Measurements from ENCODE around the gene METAP1. TPM values are rescaled to one million over a fixed set of nuclear protein-coding genes. Genes with fewer than 3 reads are reported as not detected.
"Not testable (repeated sequence)": the region's sequence is repeated elsewhere in the genome, so short reads cannot be mapped to it uniquely, and the experiment has no call there.

The METAP1 gene
- total RNA-seq, 1 experiment from 2014 or later = 56.6 TPM

- no peaks in the 10 kb centered on the region for H3K9me3 ChIP-seq
- H3K27me3 ChIP-seq = no peaks in the 10 kb centered on the region
- no peak for DNase-seq
- H3K36me3 ChIP-seq = no peaks in the 10 kb centered on the region; the same call in none of the 2 replicates
- no peak overlapping the region for H3K4me3 ChIP-seq
Observed at GRCh38 chr4:99027304-99027703, 31.8 kb downstream of the METAP1 start.

DNA sequence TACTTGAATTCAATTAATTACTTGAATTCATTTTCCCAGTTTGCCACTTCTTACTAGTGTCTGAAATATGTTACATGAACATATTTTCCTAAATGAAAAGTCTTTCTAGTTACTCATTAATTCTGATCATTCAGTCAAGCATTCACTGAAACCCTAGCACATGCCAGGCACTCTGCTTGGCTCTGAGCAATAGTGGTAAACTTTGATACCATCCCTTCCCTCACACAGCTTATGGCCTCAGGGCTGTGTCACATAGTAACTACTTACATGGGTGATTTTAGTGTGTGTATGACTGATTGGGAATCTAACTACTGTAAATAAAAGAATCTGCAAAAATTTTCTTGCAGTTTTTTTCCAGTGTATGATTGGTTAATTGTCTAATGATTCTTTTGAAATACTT lies 32.7 kb downstream of the METAP1 start:
- Histone ChIP-seq H3K4me3 (no peak overlapping the region), H3K36me3 (no peaks in the 10 kb centered on the region; the same call in none of the 2 replicates), H3K9me3 (no peaks in the 10 kb centered on the region), H3K27me3 (no peaks in the 10 kb centered on the region)
- DNase-seq = no peak

- H3K9me3 ChIP-seq = no peaks in the 10 kb centered on the region
- no peak for DNase-seq
Observed at GRCh38 chr4:99029018-99029735, 33.7 kb downstream of the METAP1 start.

GRCh38 chr4:99029852-99030251 lies 34.3 kb downstream of the METAP1 start:
- no peak for DNase-seq
- Histone ChIP-seq H3K36me3 (peaks cover 6% of the 10 kb centered on the region), H3K9me3 (no peaks in the 10 kb centered on the region)

More at GRCh38 chr4:99029018-99029735, 33.7 kb downstream of the METAP1 start:
- Histone ChIP-seq H3K4me3 (no peak overlapping the region), H3K36me3 (peaks cover 6% of the 10 kb centered on the region), H3K27me3 (no peaks in the 10 kb centered on the region)

GRCh38 chr4:99033956-99034355 lies 38.4 kb downstream of the METAP1 start:
- no peak for DNase-seq
- Histone ChIP-seq H3K27me3 (no peaks in the 10 kb centered on the region), H3K9me3 (peaks cover 5% of the 10 kb centered on the region; the same call in 1 of the 2 replicates), H3K4me3 (no peak overlapping the region), H3K36me3 (peaks cover 22% of the 10 kb centered on the region)

More at GRCh38 chr4:99029852-99030251, 34.3 kb downstream of the METAP1 start:
- H3K4me3 ChIP-seq = no peak overlapping the region
- no peaks in the 10 kb centered on the region for H3K27me3 ChIP-seq

DNA sequence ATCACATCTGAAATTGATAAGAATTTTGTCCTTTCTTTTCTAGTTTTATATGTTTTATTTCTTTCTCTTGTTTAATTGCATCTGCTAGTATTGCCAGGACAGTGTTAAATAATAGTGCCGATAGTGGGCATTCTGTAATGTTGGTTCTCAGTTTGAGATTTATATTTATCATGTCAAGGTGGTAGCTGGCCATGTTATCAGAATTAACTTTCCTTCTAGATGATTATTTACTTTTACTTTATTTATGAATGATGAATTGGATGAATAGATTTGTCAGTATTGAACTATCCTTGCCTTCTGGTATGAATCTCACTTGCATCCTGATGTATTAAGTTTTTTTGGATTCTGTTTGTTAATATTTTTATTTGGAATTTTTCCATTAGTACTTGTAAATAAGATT lies 42.7 kb downstream of the METAP1 start:
- DNase-seq = no peak
- H3K4me3 ChIP-seq = no peak overlapping the region
- peaks cover 23% of the 10 kb centered on the region for H3K36me3 ChIP-seq
- H3K27me3 ChIP-seq = no peaks in the 10 kb centered on the region
- H3K9me3 ChIP-seq = peaks cover 5% of the 10 kb centered on the region; the same call in 1 of the 2 replicates

GRCh38 chr4:99043346-99043745 lies 47.8 kb downstream of the METAP1 start:
- Histone ChIP-seq H3K4me3 (no peak overlapping the region), H3K9me3 (no peaks in the 10 kb centered on the region), H3K27me3 (no peaks in the 10 kb centered on the region), H3K36me3 (peaks cover 8% of the 10 kb centered on the region)
- no peak for DNase-seq

- H3K9me3 ChIP-seq = no peaks in the 10 kb centered on the region
- H3K4me3 ChIP-seq = no peak overlapping the region
- H3K36me3 ChIP-seq = peaks cover 19% of the 10 kb centered on the region
- no peak for DNase-seq
- no peaks in the 10 kb centered on the region for H3K27me3 ChIP-seq
Observed at GRCh38 chr4:99047710-99048109, 52.2 kb downstream of the METAP1 start.

GRCh38 chr4:99052902-99053301 lies 57.4 kb downstream of the METAP1 start:
- Histone ChIP-seq H3K27me3 (no peaks in the 10 kb centered on the region), H3K36me3 (peaks cover 26% of the 10 kb centered on the region), H3K9me3 (no peaks in the 10 kb centered on the region), H3K4me3 (no peak overlapping the region)
- DNase-seq = no peak

GRCh38 chr4:99054428-99054994 lies 59.0 kb downstream of the METAP1 start:
- no peak for DNase-seq
- no peaks in the 10 kb centered on the region for H3K9me3 ChIP-seq
- H3K27me3 ChIP-seq = no peaks in the 10 kb centered on the region
- H3K36me3 ChIP-seq = peaks cover 34% of the 10 kb centered on the region
- no peak overlapping the region for H3K4me3 ChIP-seq

DNA sequence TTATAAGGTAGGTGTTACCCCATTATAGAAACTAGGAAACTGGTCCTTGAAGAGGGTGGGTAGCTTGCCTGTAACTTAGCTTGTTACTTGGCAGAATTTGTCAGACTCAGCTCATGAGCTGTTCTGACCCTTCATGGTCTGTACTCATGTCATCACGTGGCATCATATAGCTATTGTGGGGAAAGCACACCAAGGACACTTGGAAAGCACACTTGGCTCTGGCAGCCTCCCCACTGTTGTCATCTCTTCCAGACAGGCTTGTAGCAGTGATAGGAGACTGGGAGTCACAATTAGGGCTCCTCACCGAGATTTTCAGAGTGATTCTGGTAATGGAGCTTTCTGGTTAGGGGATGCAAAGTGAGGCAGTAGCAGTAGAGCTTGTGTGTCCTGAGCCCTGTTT lies 62.7 kb downstream of the METAP1 start:
- no peak for DNase-seq
- no peaks in the 10 kb centered on the region for H3K9me3 ChIP-seq
- H3K4me3 ChIP-seq = no peak overlapping the region
- peaks cover 42% of the 10 kb centered on the region for H3K36me3 ChIP-seq
- H3K27me3 ChIP-seq = no peaks in the 10 kb centered on the region

DNA sequence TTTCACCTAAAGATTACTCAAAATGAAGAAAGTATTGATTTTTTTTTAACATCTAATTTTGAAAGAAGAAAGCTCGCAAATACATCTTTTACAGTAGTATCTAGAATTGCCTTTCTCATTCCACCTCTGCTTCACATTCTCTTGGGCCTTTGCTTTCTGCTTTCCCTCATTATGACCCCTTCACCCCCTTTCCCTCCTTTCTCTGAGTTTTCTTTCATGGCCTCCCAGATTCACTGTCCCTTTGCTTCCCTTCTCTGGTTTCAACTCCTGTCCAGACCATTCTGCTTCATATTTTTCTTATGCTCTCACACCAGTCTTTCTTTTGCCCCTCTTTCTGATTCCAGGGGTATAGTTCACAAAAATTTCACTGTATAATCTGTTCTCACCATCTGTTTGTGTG lies 64.0 kb downstream of the METAP1 start:
- Histone ChIP-seq H3K4me3 (no peak overlapping the region), H3K36me3 (peaks cover 45% of the 10 kb centered on the region), H3K9me3 (no peaks in the 10 kb centered on the region), H3K27me3 (no peaks in the 10 kb centered on the region)
- no peak for DNase-seq

DNA sequence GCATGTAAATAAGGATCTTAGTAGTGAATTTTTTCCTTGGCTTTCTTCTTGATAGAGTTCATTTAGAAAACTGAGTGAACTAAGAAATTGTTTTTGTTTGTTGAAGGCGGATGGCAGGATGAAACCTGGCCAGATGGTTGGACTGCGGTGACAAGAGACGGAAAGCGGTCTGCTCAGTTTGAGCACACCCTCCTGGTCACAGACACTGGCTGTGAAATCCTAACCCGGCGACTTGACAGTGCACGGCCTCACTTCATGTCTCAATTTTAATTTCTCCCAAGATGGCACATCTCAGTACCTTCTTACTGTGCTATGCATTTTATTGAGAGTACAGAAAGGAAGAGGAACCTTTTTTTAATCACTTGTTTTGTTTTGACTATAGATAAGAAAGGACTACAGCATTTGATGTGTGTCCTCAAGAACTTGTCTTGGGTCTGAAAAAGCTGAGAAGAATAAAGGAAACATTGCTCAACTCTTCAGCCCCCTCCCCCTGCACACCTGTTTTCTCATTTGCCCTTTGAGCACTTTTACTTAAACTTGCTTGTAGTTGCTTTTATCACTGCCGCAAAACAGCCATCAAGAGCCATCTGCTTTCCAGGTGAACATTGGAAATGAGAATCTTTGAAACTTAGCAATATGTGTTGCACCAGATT lies 65.7 kb downstream of the METAP1 start:
- Histone ChIP-seq H3K36me3 (peaks cover 52% of the 10 kb centered on the region), H3K27me3 (no peaks in the 10 kb centered on the region), H3K4me3 (no peak overlapping the region), H3K9me3 (no peaks in the 10 kb centered on the region)
- no peak for DNase-seq

GRCh38 chr4:99062120-99062519 lies 66.6 kb downstream of the METAP1 start:
- H3K4me3 ChIP-seq = no peak overlapping the region
- no peaks in the 10 kb centered on the region for H3K27me3 ChIP-seq
- peaks cover 48% of the 10 kb centered on the region for H3K36me3 ChIP-seq
- DNase-seq = no peak
- H3K9me3 ChIP-seq = no peaks in the 10 kb centered on the region

DNA sequence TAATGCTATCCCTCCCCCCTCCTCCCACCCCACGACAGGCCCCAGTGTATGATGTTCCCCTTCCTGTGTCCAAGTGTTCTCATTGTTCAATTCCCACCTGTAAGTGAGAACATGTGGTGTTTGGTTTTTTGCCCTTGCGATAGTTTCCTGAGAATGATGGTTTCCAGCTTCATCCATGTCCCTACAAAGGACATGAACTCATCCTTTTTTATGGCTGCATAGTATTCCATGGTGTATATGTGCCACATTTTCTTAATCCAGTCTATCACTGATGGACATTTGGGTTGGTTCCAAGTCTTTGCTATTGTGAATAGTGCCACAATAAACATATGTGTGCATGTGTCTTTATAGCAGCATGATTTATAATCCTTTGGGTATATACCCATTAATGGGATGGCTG lies 70.0 kb downstream of the METAP1 start:
- not testable (repeated sequence) for H3K9me3 ChIP-seq, H3K4me3 ChIP-seq
- peaks cover 31% of the 10 kb centered on the region for H3K36me3 ChIP-seq

GRCh38 chr4:99067617-99068016 lies 72.1 kb downstream of the METAP1 start:
- Histone ChIP-seq H3K27me3 (no peaks in the 10 kb centered on the region), H3K9me3 (no peaks in the 10 kb centered on the region), H3K4me3 (no peak overlapping the region), H3K36me3 (peaks cover 28% of the 10 kb centered on the region)
- no peak for DNase-seq

More for the DNA sequence above, 70.0 kb downstream of the METAP1 start:
- H3K27me3 ChIP-seq, DNase-seq: not testable (repeated sequence)

GRCh38 chr4:99071159-99071558 lies 75.6 kb downstream of the METAP1 start:
- Histone ChIP-seq H3K27me3 (no peaks in the 10 kb centered on the region), H3K9me3 (no peaks in the 10 kb centered on the region), H3K36me3 (peaks cover 34% of the 10 kb centered on the region), H3K4me3 (no peak overlapping the region)
- DNase-seq = no peak
